NB4 (cell line): ENCODE measurements around the gene LSM2.
"Not testable (repeated sequence)": the region's sequence is repeated elsewhere in the genome, so short reads cannot be mapped to it uniquely, and the experiment has no call there.

Experiments
- CTCF ChIP-seq: IDR thresholded peaks from one replicate; pipeline ENCODE4 v1.5.1; 2012; ENCODE audit warnings: low read depth, low read length
- MAX ChIP-seq: IDR thresholded peaks from 2 replicates; pipeline ENCODE4 v1.6.1; 2011; ENCODE audit warnings: low read depth, low read length

GRCh38 chr6:31808599-31808998, 1.8 kb upstream of the LSM2 start:
- not testable (repeated sequence) for TF ChIP-seq CTCF, MAX
